ENCODE measurements around the gene SFI1. TPM values are rescaled to one million over a fixed set of nuclear protein-coding genes. Genes with fewer than 3 reads are reported as not detected.

The SFI1 gene
- total RNA-seq, 1 donor from 2014 or later = 40.6 TPM

- H3K4me3 Mint-ChIP-seq (ENCODE audit: unreplicated experiment) = no peak overlapping the region
- H3K27me3 Mint-ChIP-seq (ENCODE audit: unreplicated experiment) = no peaks in the 10 kb centered on the region
- no peak for TF ChIP-seq CTCF (IDR thresholded peaks at IDR 0.05)
- H3K27ac Mint-ChIP-seq (ENCODE audit: unreplicated experiment) = no peak overlapping the region
- peaks cover 16% of the 10 kb centered on the region for H3K36me3 Mint-ChIP-seq (ENCODE audit: unreplicated experiment)
- DNase-seq (ENCODE audit: extremely low spot score, unreplicated experiment) = no peak
- peaks cover 14% of the 10 kb centered on the region for H3K4me1 Mint-ChIP-seq (ENCODE audit: unreplicated experiment)
- H3K9me3 Mint-ChIP-seq (ENCODE audit: unreplicated experiment) = no peaks in the 10 kb centered on the region
These were observed 76.6 kb downstream of the SFI1 start for GRCh38 chr22:31572939-31573338.

GRCh38 chr22:31574055-31574670, 77.8 kb downstream of the SFI1 start:
- DNase-seq (ENCODE audit: extremely low spot score, unreplicated experiment) = no peak
- no peaks in the 10 kb centered on the region for H3K27me3 Mint-ChIP-seq (ENCODE audit: unreplicated experiment)
- no peak for TF ChIP-seq CTCF (IDR thresholded peaks at IDR 0.05)
- H3K4me3 Mint-ChIP-seq (ENCODE audit: unreplicated experiment) = no peak overlapping the region
- H3K36me3 Mint-ChIP-seq (ENCODE audit: unreplicated experiment) = peaks cover 16% of the 10 kb centered on the region
- H3K27ac Mint-ChIP-seq (ENCODE audit: unreplicated experiment) = peak overlapping the region; percentile 70
- no peaks in the 10 kb centered on the region for H3K9me3 Mint-ChIP-seq (ENCODE audit: unreplicated experiment)
- peaks cover 14% of the 10 kb centered on the region for H3K4me1 Mint-ChIP-seq (ENCODE audit: unreplicated experiment)

- DNase-seq (ENCODE audit: extremely low spot score, unreplicated experiment) = no peak
- no peak overlapping the region for H3K4me3 Mint-ChIP-seq (ENCODE audit: unreplicated experiment)
- H3K4me1 Mint-ChIP-seq (ENCODE audit: unreplicated experiment) = peaks cover 23% of the 10 kb centered on the region
- TF ChIP-seq CTCF (IDR thresholded peaks at IDR 0.05) = no peak
- H3K27me3 Mint-ChIP-seq (ENCODE audit: unreplicated experiment) = no peaks in the 10 kb centered on the region
- no peaks in the 10 kb centered on the region for H3K9me3 Mint-ChIP-seq (ENCODE audit: unreplicated experiment)
- H3K36me3 Mint-ChIP-seq (ENCODE audit: unreplicated experiment) = peaks cover 15% of the 10 kb centered on the region
- peak overlapping the region; percentile 47 for H3K27ac Mint-ChIP-seq (ENCODE audit: unreplicated experiment)
These were observed 78.9 kb downstream of the SFI1 start for GRCh38 chr22:31575190-31575589.

DNA sequence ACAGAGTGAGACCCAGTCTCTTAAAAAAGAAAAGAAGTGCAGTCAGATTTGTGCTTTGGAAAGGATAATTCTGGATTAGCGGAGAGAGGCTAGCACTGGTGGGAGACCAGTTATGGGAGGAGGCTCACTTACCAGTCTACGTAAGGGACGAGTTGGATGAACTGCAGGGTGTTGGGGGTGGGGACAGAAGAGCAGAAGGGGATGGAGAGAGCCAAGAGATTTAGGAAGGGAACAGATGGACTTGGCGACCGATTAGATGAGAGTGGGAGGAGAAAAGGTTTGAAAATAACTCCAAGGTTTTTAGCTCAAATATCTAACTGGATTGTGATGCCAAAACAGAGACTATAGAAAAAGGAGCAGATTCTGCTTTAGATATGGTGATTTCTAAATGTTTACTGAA, 81.4 kb downstream of the SFI1 start:
- TF ChIP-seq CTCF (IDR thresholded peaks at IDR 0.05) = no peak

GRCh38 chr22:31578171-31578570, 81.8 kb downstream of the SFI1 start:
- TF ChIP-seq CTCF (IDR thresholded peaks at IDR 0.05) = no peak
- peaks cover 30% of the 10 kb centered on the region for H3K4me1 Mint-ChIP-seq (ENCODE audit: unreplicated experiment)
- no peaks in the 10 kb centered on the region for H3K27me3 Mint-ChIP-seq (ENCODE audit: unreplicated experiment)
- no peaks in the 10 kb centered on the region for H3K9me3 Mint-ChIP-seq (ENCODE audit: unreplicated experiment)
- no peak overlapping the region for H3K27ac Mint-ChIP-seq (ENCODE audit: unreplicated experiment)
- peaks cover 9% of the 10 kb centered on the region for H3K36me3 Mint-ChIP-seq (ENCODE audit: unreplicated experiment)
- no peak for DNase-seq (ENCODE audit: extremely low spot score, unreplicated experiment)
- no peak overlapping the region for H3K4me3 Mint-ChIP-seq (ENCODE audit: unreplicated experiment)

More for the DNA sequence above, 81.4 kb downstream of the SFI1 start:
- no peak for DNase-seq (ENCODE audit: extremely low spot score, unreplicated experiment)
- Mint-ChIP-seq H3K9me3 (ENCODE audit: unreplicated experiment) (no peaks in the 10 kb centered on the region), H3K27ac (ENCODE audit: unreplicated experiment) (no peak overlapping the region), H3K36me3 (ENCODE audit: unreplicated experiment) (peaks cover 9% of the 10 kb centered on the region), H3K27me3 (ENCODE audit: unreplicated experiment) (no peaks in the 10 kb centered on the region), H3K4me3 (ENCODE audit: unreplicated experiment) (no peak overlapping the region), H3K4me1 (ENCODE audit: unreplicated experiment) (peaks cover 30% of the 10 kb centered on the region)

Data from osteocyte (in vitro differentiated cells).